Activated naive CD4-positive, alpha-beta T cell treated with anti-CD3 and anti-CD28 coated beads, Interleukin-2, amount 50 U/mL, for 16 hours (primary cell): ENCODE results near the gene CDKL5.

Source experiments
- DNase-seq: peaks from one replicate; pipeline ENCODE4 v3.0.0-alpha.2; 2020

The CDKL5 gene

DNA sequence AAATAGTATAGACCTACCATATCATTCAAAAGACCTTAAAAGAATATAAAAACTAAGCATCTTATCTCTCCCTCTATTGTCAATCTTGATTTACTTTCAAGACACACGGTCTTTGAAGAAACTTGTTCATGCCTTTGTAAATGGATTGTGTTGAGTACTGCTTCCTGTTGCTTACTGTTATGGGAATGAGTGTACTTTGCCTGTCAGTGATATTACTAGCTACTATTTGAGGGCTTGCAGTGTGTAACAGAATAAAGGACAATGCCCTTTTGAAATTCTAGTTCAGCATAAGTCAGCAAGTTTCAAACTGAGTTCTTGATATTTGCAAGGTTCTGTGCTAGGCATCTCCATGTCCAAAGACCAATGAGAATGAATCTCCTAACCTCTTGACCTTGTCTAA is 36.0 kb downstream of the CDKL5 start:
- DNase-seq = no peak

DNA sequence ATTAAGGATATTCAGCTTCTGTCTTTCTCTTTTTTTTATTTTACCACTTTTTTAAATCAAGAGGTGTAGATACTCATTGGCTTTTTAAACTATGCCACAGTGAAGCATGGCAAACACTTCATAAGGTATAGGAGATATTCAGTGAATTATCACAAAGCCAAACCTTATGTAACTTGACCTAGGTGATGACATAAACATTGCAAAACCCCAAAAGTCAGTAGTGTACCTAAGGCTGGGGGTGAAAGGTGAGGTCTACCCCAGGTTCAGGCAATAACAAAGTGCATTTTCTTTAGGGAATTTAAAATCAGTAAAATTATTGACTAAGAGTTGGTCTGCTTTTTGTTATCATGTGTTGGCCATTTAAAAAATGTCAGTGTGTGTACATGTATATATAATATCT is 39.1 kb downstream of the CDKL5 start:
- no peak for DNase-seq

GRCh38 chrX:18465051-18465450 is 39.6 kb downstream of the CDKL5 start:
- DNase-seq = no peak

GRCh38 chrX:18468599-18468998 is 43.2 kb downstream of the CDKL5 start:
- DNase-seq = no peak

GRCh38 chrX:18471296-18471695 is 45.9 kb downstream of the CDKL5 start:
- no peak for DNase-seq

GRCh38 chrX:18490806-18491555 is 65.6 kb downstream of the CDKL5 start:
- no peak for DNase-seq

DNA sequence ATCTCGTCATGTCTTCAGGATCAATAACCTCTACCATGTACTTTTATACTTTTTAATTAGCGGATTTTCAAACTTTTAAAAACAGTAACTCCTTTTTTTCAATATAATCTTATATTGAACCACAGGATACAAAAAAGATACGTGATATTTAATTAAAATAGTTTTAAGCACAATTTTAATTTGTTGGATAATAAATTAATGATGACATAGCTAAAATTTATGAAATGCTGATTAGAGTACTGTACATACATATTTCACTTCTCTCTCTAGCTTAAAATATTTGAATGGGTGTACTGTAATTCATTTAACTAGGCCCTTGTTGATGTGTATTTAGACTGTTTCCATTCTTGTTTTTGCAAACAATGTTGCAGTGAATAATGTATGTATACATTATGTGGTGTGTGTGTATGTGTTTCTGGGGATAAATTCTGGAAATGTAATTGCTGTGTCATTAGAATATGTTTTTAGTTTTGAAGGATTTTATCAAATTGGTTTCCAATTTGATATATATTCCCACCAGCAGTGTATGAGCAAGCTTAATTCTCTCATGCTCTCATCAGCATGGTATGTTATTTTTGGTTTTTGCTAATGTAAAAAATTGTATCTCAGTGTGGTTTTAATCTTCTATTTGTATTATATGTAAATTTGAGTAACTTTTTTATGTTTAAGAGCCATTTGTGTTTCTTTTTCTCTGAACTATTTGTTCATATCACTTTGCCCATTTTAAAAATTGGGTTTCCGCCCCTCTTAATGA is 66.4 kb downstream of the CDKL5 start:
- no peak for DNase-seq

- no peak for DNase-seq
Measured at GRCh38 chrX:18534949-18535348, 109.5 kb downstream of the CDKL5 start.

DNA sequence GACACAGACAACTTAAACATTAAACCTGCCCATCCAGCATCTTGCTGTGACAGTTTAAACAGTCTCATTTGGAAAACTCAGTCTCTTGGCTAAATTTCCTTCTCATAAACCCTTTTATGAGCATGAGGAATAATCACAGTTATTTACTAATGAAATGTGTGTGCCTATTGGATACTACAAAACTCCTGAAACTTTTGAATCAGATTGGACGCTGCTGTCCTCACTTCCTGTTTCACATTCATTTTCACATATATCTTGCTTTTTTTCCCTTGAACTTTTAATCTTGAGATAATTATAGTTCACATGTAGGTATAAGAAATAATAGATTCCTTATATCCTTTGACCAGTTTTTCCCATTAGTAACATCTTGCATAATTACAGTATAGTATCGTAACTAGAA is 111.7 kb downstream of the CDKL5 start:
- DNase-seq = no peak

DNA sequence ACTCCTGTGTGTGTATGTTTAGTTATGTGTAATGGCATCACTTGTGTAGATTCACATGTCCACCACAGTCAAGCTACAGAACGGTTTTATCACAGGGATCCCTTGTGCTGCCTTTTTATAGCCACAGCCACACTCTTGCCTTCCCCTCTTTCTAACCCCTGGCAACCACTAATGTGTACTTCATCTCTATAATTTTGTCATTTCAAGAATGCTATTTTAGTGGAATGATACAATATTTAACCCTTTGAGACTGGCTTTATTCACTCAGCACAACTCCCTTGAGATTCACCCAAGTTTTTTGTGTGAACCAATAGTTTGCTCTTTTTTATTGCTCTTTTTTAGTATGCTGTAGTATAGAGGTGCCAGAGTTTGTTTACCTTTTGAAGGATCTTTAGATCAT is 112.1 kb downstream of the CDKL5 start:
- DNase-seq = no peak

GRCh38 chrX:18542131-18542530 is 116.7 kb downstream of the CDKL5 start:
- DNase-seq = no peak

DNA sequence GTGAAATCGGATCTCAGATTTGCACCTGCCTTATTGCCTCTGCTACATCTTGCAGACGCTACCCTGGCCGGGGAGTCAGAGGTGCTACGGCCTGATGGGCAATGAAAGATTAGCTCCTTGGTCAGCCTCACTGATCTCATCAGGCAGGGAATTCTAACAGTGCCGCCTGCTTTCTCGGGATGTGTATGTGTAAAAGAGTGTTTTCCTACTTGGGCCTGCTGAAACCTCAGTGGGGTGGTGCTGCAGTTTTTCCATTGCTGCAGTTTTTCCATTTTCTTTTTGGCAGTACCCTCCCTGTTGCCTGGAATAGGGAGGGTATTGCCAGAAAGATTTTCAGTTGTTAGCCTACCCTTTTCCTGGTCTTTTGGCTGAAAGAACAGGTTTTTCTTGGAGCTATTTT is 117.5 kb downstream of the CDKL5 start:
- DNase-seq = no peak

- DNase-seq = no peak
Measured at GRCh38 chrX:18543738-18544137, 118.3 kb downstream of the CDKL5 start.

DNA sequence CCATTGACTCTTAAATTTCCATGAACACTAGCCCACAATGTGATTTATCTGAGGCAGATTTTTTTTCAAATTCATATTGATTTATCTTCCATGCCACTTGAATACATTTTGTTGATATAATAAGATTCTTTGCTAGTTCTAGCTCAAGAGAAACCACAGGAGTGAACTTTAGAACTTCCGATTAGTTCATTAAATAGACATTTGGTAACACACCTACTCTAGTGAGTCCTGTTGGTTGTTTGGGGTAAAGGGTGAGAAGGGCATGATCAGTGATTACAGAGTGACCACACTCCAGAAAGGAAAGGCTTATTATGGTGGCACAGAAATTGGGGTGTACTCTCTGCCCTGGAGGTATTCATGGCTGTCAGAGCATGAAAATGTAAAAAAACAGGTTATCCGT is 120.4 kb downstream of the CDKL5 start:
- DNase-seq = no peak

- DNase-seq = no peak
Measured at GRCh38 chrX:18548996-18549395, 123.6 kb downstream of the CDKL5 start.

- DNase-seq = no peak
Measured at GRCh38 chrX:18549643-18550042, 124.2 kb downstream of the CDKL5 start.

- no peak for DNase-seq
Measured at GRCh38 chrX:18557879-18558278, 132.5 kb downstream of the CDKL5 start.

DNA sequence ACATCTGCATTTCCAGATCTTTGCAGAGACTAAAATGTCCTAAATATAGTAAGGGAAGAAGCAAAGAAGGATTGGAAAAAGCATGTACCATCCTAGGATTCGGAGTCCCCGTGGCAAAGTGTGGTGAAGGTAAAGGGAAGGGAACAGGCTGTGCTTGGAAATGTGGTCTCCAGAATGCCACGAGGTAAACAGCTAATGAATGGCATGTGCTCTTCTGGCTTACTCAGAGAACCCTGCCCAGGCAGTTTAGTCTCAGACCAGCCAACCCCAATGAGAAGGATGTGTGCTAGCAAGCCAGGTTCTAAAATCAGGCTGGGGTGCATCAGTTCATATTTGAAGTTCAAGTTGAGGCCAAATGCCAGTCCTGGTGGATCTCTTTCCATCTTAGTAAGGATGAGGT is 133.4 kb downstream of the CDKL5 start:
- DNase-seq = no peak

GRCh38 chrX:18561020-18561419 is 135.6 kb downstream of the CDKL5 start:
- no peak for DNase-seq

DNA sequence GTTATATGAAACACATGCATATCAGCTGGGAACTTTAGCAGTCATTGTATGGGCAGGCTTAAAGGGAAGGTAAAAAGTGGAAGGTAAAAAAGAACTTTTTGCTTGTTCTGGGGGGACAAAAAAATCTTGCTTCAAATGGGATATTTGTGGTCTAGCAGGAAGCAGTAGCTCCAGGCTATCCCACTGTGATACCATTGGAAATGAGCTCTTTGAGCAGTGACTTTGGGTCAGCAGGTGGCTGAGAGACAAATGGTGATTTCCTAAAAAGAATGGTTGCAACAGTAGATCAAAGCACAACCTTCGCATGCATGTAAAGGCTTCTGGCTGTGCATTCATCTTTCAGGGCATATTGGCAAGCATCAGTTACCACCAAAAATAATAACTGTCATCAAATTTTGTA is 140.3 kb downstream of the CDKL5 start:
- DNase-seq = no peak

DNA sequence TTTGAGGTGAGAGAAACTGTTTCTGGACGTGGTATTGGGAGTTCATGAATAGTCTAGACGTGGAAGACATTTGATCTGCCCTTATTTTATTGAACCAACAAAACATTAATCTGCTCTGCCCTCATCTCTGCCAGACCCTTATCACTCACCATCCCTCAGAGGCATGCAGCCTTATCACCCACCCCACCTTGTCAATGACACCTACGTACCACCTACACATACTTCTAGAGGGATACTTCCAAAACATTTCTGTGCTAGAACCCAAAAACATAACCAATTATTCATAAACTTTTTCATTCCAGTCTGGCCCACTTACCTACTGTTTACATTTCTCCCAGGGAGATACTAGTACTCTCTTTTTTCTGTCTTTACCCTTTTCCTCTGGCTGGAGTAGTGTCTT is 141.3 kb downstream of the CDKL5 start:
- no peak for DNase-seq

GRCh38 chrX:18573556-18573955 is 148.1 kb downstream of the CDKL5 start:
- no peak for DNase-seq

DNA sequence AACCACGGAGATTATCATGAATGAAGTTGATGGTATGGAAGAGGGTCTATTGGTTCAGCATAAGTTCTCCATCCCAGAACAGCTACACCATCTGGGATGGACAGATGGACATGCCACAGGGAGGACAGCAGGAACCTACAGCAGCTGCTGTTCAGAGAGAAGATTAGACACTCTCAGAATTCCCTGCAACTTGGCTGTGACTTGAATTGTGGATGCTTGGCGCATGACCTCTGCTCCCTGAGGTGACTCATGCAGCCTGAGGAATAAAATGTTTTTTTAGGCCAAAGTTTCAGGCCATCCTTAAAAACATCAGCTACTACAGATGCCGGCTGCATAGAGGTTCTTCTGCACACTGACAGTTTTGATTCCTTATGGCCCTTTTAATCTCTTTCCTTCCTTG is 149.2 kb downstream of the CDKL5 start:
- DNase-seq = no peak

DNA sequence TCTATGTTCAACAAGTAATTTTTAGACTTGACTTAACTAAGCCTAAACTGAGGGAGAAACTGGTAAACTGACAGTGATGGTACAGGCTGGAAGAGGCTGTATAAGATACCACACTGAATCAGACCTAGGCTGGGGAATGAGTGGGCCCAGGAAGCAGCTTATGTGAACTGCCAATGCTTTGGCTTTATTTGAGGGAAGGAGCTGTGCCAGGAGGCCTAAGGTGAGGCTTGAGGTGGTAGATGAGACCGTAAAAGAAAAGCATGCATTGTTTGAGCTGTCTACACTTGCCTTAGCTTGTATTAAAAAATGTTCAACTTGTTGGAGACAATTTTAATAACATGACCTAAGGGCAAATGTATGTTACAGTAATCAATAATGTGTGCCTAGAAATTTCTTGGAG is 150.3 kb downstream of the CDKL5 start:
- DNase-seq = no peak

DNA sequence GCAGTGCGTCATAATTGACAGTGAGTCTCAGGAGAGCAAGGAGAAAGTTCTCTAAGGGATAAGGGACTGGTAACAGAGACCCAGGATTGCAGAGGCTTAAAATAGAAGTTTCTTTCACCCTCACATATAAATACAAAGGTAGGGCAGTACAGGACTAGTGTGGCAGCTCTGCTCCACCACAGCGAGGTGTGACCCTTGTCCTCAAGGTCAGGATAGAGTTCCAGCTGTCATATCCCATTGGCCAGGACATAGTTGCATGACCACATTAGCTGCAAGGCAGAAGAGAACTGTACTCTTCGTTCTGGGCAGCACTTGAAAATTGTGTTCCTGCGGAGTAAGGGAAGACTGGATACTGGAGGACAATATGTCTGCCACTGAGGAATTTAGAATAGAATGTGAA is 152.0 kb downstream of the CDKL5 start:
- no peak for DNase-seq
